Measurements from ENCODE around the gene CCDC159.

The CCDC159 gene

DNA sequence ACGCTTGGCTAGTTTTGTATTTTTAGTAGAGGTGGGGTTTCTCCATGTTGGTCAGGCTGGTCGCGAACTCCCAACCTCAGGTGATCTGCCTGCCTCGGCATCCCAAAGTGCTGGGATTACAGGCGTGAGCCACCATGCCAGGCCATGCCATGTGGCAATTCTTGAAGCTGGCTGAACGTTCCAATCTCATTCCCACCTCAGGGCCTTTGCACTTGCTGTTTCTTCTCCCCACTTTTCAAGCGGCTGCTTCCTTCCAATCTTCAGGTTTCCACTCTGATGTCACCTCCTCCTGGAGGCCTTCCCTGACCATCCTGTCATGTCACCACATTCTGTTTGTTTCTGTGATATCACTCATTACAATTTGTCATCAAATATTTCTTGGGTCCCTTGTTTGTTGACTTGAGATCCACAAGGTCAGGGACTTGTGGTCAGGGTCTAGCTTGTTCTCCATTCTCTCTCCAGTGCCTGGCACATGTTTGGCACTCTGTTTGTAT is 33.6 kb downstream of the CCDC159 start:
- TF ChIP-seq, protein P1, sequence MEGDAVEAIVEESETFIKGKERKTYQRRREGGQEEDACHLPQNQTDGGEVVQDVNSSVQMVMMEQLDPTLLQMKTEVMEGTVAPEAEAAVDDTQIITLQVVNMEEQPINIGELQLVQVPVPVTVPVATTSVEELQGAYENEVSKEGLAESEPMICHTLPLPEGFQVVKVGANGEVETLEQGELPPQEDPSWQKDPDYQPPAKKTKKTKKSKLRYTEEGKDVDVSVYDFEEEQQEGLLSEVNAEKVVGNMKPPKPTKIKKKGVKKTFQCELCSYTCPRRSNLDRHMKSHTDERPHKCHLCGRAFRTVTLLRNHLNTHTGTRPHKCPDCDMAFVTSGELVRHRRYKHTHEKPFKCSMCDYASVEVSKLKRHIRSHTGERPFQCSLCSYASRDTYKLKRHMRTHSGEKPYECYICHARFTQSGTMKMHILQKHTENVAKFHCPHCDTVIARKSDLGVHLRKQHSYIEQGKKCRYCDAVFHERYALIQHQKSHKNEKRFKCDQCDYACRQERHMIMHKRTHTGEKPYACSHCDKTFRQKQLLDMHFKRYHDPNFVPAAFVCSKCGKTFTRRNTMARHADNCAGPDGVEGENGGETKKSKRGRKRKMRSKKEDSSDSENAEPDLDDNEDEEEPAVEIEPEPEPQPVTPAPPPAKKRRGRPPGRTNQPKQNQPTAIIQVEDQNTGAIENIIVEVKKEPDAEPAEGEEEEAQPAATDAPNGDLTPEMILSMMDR (IDR thresholded peaks at IDR 0.05; ENCODE audit: poor library complexity, severe bottlenecking), result no peak
- H3K4me1 ChIP-seq (ENCODE audit: insufficient read depth, poor library complexity, severe bottlenecking), result peaks cover 30% of the 10 kb centered on the region
- H3K27me3 ChIP-seq (ENCODE audit: insufficient read depth, poor library complexity, severe bottlenecking), result no peaks in the 10 kb centered on the region
- no peak overlapping the region for H3K4me3 ChIP-seq (ENCODE audit: severe bottlenecking)
- DNase-seq (ENCODE audit: low spot score) (no peak), ATAC-seq (ENCODE audit: low read depth) (no peak)
- H3K27ac ChIP-seq (ENCODE audit: poor library complexity, severe bottlenecking), result peak overlapping the region; percentile 72
- peaks cover 12% of the 10 kb centered on the region for H3K36me3 ChIP-seq (ENCODE audit: low read depth)
- H3K9me3 ChIP-seq (ENCODE audit: severe bottlenecking), result no peaks in the 10 kb centered on the region

GRCh38 chr19:11380653-11381537 is 34.6 kb downstream of the CCDC159 start:
- no peaks in the 10 kb centered on the region for H3K9me3 ChIP-seq (ENCODE audit: severe bottlenecking)
- H3K4me1 ChIP-seq (ENCODE audit: insufficient read depth, poor library complexity, severe bottlenecking), result peaks cover 28% of the 10 kb centered on the region
- no peaks in the 10 kb centered on the region for H3K27me3 ChIP-seq (ENCODE audit: insufficient read depth, poor library complexity, severe bottlenecking)
- peak; percentile 97 for DNase-seq (ENCODE audit: low spot score)
- peak overlapping the region; percentile 38 for H3K4me3 ChIP-seq (ENCODE audit: severe bottlenecking)
- H3K36me3 ChIP-seq (ENCODE audit: low read depth), result peaks cover 12% of the 10 kb centered on the region
- ATAC-seq (ENCODE audit: low read depth), result peak; percentile 75
- TF ChIP-seq, protein P1 (IDR thresholded peaks at IDR 0.05; ENCODE audit: poor library complexity, severe bottlenecking), result peak; percentile 80
- peak overlapping the region; percentile 72 for H3K27ac ChIP-seq (ENCODE audit: poor library complexity, severe bottlenecking)

DNA sequence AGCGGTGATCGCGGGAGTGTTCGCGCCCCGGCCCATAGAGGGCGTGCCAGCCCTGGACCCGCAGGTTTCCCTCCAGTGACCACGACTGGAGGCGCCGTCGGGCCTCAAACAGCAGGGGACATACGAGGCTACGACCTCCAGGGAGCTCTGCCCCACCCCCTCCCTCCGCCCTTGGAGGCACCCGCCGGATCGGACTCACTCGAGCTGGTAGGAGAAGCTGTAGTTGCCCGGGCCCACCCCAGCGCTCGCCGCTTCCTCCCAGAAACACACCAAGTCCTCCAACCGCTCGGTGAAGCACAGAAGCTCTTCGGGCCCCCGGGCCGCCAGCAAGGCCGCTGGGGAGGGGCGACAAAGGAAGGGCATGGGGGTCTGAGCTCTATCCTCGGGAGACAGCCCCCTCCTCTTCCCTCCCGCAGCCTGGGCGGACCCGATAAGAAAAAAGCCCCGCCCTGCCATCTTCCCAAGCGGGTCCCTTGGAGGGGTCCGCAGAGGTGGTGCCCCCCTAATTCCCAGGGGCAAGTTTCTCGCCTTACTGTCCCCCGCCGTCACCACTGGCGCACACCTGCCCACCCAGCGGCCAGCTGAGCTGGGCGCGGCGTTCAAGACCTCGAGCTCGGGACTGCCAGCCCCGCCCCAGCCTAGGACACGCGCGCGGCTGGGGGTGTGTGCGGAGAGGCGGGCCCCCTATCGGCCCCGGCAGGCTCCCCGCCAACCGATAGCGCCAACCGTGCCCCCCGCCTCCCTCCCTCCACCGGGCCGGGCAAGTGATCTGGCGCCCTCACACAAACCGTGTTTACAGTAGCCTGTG is 36.8 kb downstream of the CCDC159 start:
- peaks cover 13% of the 10 kb centered on the region for H3K4me1 ChIP-seq (ENCODE audit: insufficient read depth, poor library complexity, severe bottlenecking)
- H3K36me3 ChIP-seq (ENCODE audit: low read depth), result peaks cover 5% of the 10 kb centered on the region; the same call in 1 of the 2 replicates
- peak; percentile 67 for DNase-seq (ENCODE audit: low spot score)
- TF ChIP-seq, protein P1 (IDR thresholded peaks at IDR 0.05; ENCODE audit: poor library complexity, severe bottlenecking), result peak; percentile 63
- peak; percentile 2; the same call in 1 of the 3 replicates for ATAC-seq (ENCODE audit: low read depth)
- peak overlapping the region; percentile 38 for H3K4me3 ChIP-seq (ENCODE audit: severe bottlenecking)
- H3K9me3 ChIP-seq (ENCODE audit: severe bottlenecking), result no peaks in the 10 kb centered on the region
- no peak overlapping the region for H3K27ac ChIP-seq (ENCODE audit: poor library complexity, severe bottlenecking)
- H3K27me3 ChIP-seq (ENCODE audit: insufficient read depth, poor library complexity, severe bottlenecking), result no peaks in the 10 kb centered on the region

DNA sequence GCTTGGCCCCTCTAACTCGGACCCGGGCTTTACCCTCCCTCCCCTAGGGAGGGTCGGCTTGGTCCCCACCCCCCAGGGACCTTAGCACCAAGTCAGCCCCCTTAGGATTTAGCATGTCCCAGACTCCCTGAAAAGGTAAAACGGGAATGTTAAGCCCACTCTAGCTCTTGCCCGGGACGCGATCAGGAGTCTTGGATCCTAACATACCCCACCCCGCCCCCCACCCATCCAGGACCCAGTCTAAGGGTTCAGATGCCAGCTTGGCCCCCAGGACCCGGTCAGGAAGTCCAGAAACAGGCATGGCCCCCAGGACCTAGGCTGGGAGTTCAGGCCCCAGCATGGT is 37.4 kb downstream of the CCDC159 start:
- H3K4me3 ChIP-seq (ENCODE audit: severe bottlenecking), result peak overlapping the region; percentile 38
- no peaks in the 10 kb centered on the region for H3K27me3 ChIP-seq (ENCODE audit: insufficient read depth, poor library complexity, severe bottlenecking)
- ATAC-seq (ENCODE audit: low read depth) (no peak), DNase-seq (ENCODE audit: low spot score) (no peak)
- TF ChIP-seq, protein P1 (IDR thresholded peaks at IDR 0.05; ENCODE audit: poor library complexity, severe bottlenecking), result no peak
- peaks cover 7% of the 10 kb centered on the region for H3K4me1 ChIP-seq (ENCODE audit: insufficient read depth, poor library complexity, severe bottlenecking)
- no peak overlapping the region for H3K27ac ChIP-seq (ENCODE audit: poor library complexity, severe bottlenecking)
- no peaks in the 10 kb centered on the region for H3K36me3 ChIP-seq (ENCODE audit: low read depth)
- H3K9me3 ChIP-seq (ENCODE audit: severe bottlenecking), result no peaks in the 10 kb centered on the region

Data from RWPE2 (cell line).